K562 (cell line): ENCODE results near the gene ZNF761. TPM values are rescaled to one million over a fixed set of nuclear protein-coding genes. Genes with fewer than 3 reads are reported as not detected.

Source experiments
- ATAC-seq: fragments of 200-7000 bp; cut with Tn5 transposase; 3 replicates; pipeline ENCODE4 v1.9.1; 2020; ENCODE audit warnings: moderate library complexity
- BruUV-seq: library from RNA; stranded (reverse); fragments of 400-500 nt; replicated peaks from 2 replicates; lab custom pipeline; 2021; lab: Mats Ljungman, UMichigan
- CTCF ChIA-PET: fragments of 300-600 bp; formaldehyde crosslinking; extraction: SDS; loops from one replicate; lab custom pipeline; 2021; ENCODE audit warnings: low intra/inter-chr PET ratio; lab: Yijun Ruan, JAX
- POLR2A ChIA-PET: fragments of 300-600, 350-650 bp; sonication (Branson Sonifier 250); formaldehyde crosslinking; extraction: SDS; loops from one replicate; lab custom pipeline; 2021; ENCODE audit warnings: antibody characterized with exemption, inconsistent platforms; lab: Yijun Ruan, JAX
- DNase-seq, 4 experiments: peaks; one replicate each; pipeline versions ENCODE4 v3.0.0 to v3.0.0-alpha.2; 2011 to 2018; ENCODE audit warnings: low spot score in 3 of 4, mixed read lengths in 3 of 4; ENCODE audit errors: extremely low read depth in 1 of 4
- FAIRE-seq: peaks from 2 replicates; lab custom pipeline; 2011; peaks lifted over from hg19 to GRCh38; lab: Jason Lieb, UNC
- H2AFZ ChIP-seq: 2 replicates; pipeline ENCODE4 v1.6.0; 2011; ENCODE audit warnings: low read depth, low read length, control low read depth, inconsistent platforms
- H3K27ac ChIP-seq: fragments of 200-600 bp; 3 replicates; pipeline ENCODE4 v1.8.0; 2011; ENCODE audit warnings: low read depth, mild to moderate bottlenecking, control low read depth, inconsistent platforms, low read length, moderate library complexity, mixed read lengths; ENCODE audit errors: extremely low read depth
- H3K27me3 ChIP-seq, 2 experiments: fragments of 300-600 bp in 1 of 2; 2 replicates in 1 of 2; 3 replicates in 1 of 2; pipeline versions ENCODE4 v1.6.0 to v1.8.0; 2011; ENCODE audit warnings: inconsistent platforms in 2 of 2, low read length in 2 of 2, mild to moderate bottlenecking in 1 of 2, mixed read lengths in 1 of 2, moderate library complexity in 1 of 2; ENCODE audit not compliant: control insufficient read depth in 2 of 2, insufficient read depth in 2 of 2
- H3K36me3 ChIP-seq: fragments of 300-600 bp; 3 replicates; pipeline ENCODE4 v1.8.0; 2011; ENCODE audit warnings: mild to moderate bottlenecking, low read length, inconsistent platforms; ENCODE audit not compliant: control insufficient read depth, insufficient read depth
- H3K4me1 ChIP-seq, 2 experiments: fragments of 200-600 bp in 1 of 2; replicated peaks in 1 of 2; 2 replicates in 1 of 2; 3 replicates in 1 of 2; pipeline versions ENCODE4 v1.5.1 to v1.8.0; 2011; ENCODE audit warnings: inconsistent platforms in 2 of 2, low read length in 2 of 2, mild to moderate bottlenecking in 1 of 2, mixed read lengths in 1 of 2, moderate library complexity in 1 of 2; ENCODE audit not compliant: control insufficient read depth in 2 of 2, insufficient read depth in 2 of 2
- H3K4me2 ChIP-seq: 2 replicates; pipeline ENCODE4 v1.6.1; 2011; ENCODE audit warnings: low read length, control low read depth, inconsistent platforms, mixed read lengths; ENCODE audit not compliant: insufficient read depth
- H3K4me3 ChIP-seq: fragments of 200-600 bp; sonication (generic), shearing (Covaris generic); 2 replicates; pipeline ENCODE4 v1.5.1; 2016; ENCODE audit warnings: control low read depth, inconsistent platforms
- H3K79me2 ChIP-seq: fragments of 200-600 bp; 3 replicates; pipeline ENCODE4 v1.8.0; 2011; ENCODE audit warnings: low read length, inconsistent platforms; ENCODE audit not compliant: control insufficient read depth, insufficient read depth
- H3K9ac ChIP-seq, 2 experiments: 2 replicates each; pipeline versions ENCODE4 v1.6.0 to v1.6.1; 2011; ENCODE audit warnings: low read depth in 2 of 2, low read length in 2 of 2, control low read depth in 1 of 2, inconsistent platforms in 1 of 2, mild to moderate bottlenecking in 1 of 2, mixed read lengths in 1 of 2; ENCODE audit not compliant: insufficient read depth in 1 of 2
- H3K9me1 ChIP-seq: one replicate; pipeline ENCODE4 v1.6.0; 2011; ENCODE audit warnings: inconsistent platforms, mild to moderate bottlenecking, low read length, moderate library complexity; ENCODE audit not compliant: control insufficient read depth, insufficient read depth
- H3K9me3 ChIP-seq: replicated peaks from 2 replicates; pipeline ENCODE4 v1.5.1; 2011; ENCODE audit warnings: low read depth, low read length, inconsistent platforms; ENCODE audit not compliant: control insufficient read depth, insufficient read depth
- H4K20me1 ChIP-seq: replicated peaks from 2 replicates; pipeline ENCODE4 v1.6.1; 2011; ENCODE audit warnings: low read length, inconsistent platforms, mixed read lengths; ENCODE audit not compliant: control insufficient read depth, insufficient read depth
- GMEB1 ChIP-seq: fragments of 250-450 bp; sonication (Bioruptor Pico); IDR thresholded peaks from 2 replicates; pipeline ENCODE4 v1.4.0; 2020; ENCODE audit warnings: mild to moderate bottlenecking
- POLR2A ChIP-seq: fragments of 450-650 bp; conservative IDR thresholded peaks from 2 replicates; pipeline ENCODE4 v1.6.1; 2016
- POLR2G ChIP-seq: fragments of 200-400 bp; formaldehyde crosslinking; IDR thresholded peaks from 2 replicates; pipeline ENCODE4 v1.6.1; 2017; ENCODE audit warnings: low read depth, mild to moderate bottlenecking, antibody characterized with exemption, low read length, moderate library complexity
- SAFB2 ChIP-seq: fragments of 200-400 bp; formaldehyde crosslinking; IDR thresholded peaks from 2 replicates; pipeline ENCODE4 v1.6.1; 2018; ENCODE audit warnings: borderline replicate concordance, low read length, low read depth, moderate library complexity; ENCODE audit not compliant: severe bottlenecking
- ZFX ChIP-seq: sonication (generic); formaldehyde crosslinking; IDR thresholded peaks from 2 replicates; pipeline ENCODE4 v1.8.0; 2022; ENCODE audit warnings: mild to moderate bottlenecking, missing genetic modification reagents, moderate library complexity
- WGBS: fragments of 100-300 bp; shearing (Covaris generic); methylation state at CpG from one replicate; pipeline ENCODE4 v1.1.6; 2016; ENCODE audit warnings: low coverage, mixed read lengths; ENCODE audit not compliant: insufficient coverage; ENCODE audit errors: missing lambda C conversion rate; 5-methylcytosine and 5-hydroxymethylcytosine counted together
- in situ Hi-C: fragments of 300-500 bp; cut with MboI; formaldehyde crosslinking; loops from 4 replicates; pipeline ENCODE4 v1.15.0; 2018; ENCODE audit warnings: inconsistent platforms, mixed read lengths
- intact Hi-C: fragments of 100-400 bp; cut with micrococcal nuclease; formaldehyde crosslinking; loops from 2 replicates; pipeline ENCODE4 v1.14.2; 2022
- polyA plus RNA-seq, 8 experiments: library from polyadenylated mRNA; depleted of rRNA in 4 of 8; stranded (reverse) in 5 of 8; unstranded in 3 of 8; fragments of >200 nt; fragmentation: Nextera tagmentation in 2 of 8; fragmentation: Illumina TruSeq in 1 of 8; extraction: Ambion mirVana in 2 of 8; extraction: Trizol in 1 of 8; gene quantifications; 2 replicates each; pipeline versions ENCODE4 v1.2.1 to v1.2.3, GENCODE V29; 2011 to 2014; ENCODE audit warnings: inconsistent platforms in 1 of 8, missing spikeins in 1 of 8
- total RNA-seq, 7 experiments: library from RNA; depleted of rRNA in 6 of 7; stranded (reverse); fragments of >200 nt in 6 of 7; fragmentation: Illumina TruSeq in 2 of 7; extraction: Trizol in 2 of 7; gene quantifications; 2 replicates each; pipeline versions ENCODE4 v1.2.1 to v1.2.3, GENCODE V29; 2011 to 2021; ENCODE audit warnings: low replicate concordance in 1 of 7
- TF ChIP-seq, protein P1 (sequence below): fragments of 250-450 bp; sonication (Bioruptor Pico); IDR thresholded peaks from 2 replicates; pipeline ENCODE4 v1.8.0; 2021; ENCODE audit warnings: mild to moderate bottlenecking, moderate library complexity
- TF ChIP-seq, protein P2 (sequence below): fragments of 450-650 bp; IDR thresholded peaks from 2 replicates; pipeline ENCODE4 v1.6.1; 2016; ENCODE audit warnings: mild to moderate bottlenecking, moderate library complexity

Gene ZNF761
- total and polyA plus RNA-seq, 9 of the 15 experiments (the other 6 are each of a cell fraction or from before 2014, with no cell fraction given) = 10.3 to 30.2 (median 17.0) TPM

- ATAC-seq (peak; percentile 68), FAIRE-seq (no peak)
- in situ Hi-C loops = no loop called here
- TF ChIP-seq ZFX (CRISPR knock-in tag) (peak; percentile 75), SAFB2 (no peak), POLR2G (peak; percentile 51), POLR2A (0 out of 2 replicates have a peak, but pooled peaks have one; percentile 43), GMEB1 (CRISPR knock-in tag) (0 out of 2 replicates have a peak, but pooled peaks have one; percentile 5)
- TF ChIP-seq, protein P1, sequence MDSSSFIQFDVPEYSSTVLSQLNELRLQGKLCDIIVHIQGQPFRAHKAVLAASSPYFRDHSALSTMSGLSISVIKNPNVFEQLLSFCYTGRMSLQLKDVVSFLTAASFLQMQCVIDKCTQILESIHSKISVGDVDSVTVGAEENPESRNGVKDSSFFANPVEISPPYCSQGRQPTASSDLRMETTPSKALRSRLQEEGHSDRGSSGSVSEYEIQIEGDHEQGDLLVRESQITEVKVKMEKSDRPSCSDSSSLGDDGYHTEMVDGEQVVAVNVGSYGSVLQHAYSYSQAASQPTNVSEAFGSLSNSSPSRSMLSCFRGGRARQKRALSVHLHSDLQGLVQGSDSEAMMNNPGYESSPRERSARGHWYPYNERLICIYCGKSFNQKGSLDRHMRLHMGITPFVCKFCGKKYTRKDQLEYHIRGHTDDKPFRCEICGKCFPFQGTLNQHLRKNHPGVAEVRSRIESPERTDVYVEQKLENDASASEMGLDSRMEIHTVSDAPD = no peak
- TF ChIP-seq, protein P2, sequence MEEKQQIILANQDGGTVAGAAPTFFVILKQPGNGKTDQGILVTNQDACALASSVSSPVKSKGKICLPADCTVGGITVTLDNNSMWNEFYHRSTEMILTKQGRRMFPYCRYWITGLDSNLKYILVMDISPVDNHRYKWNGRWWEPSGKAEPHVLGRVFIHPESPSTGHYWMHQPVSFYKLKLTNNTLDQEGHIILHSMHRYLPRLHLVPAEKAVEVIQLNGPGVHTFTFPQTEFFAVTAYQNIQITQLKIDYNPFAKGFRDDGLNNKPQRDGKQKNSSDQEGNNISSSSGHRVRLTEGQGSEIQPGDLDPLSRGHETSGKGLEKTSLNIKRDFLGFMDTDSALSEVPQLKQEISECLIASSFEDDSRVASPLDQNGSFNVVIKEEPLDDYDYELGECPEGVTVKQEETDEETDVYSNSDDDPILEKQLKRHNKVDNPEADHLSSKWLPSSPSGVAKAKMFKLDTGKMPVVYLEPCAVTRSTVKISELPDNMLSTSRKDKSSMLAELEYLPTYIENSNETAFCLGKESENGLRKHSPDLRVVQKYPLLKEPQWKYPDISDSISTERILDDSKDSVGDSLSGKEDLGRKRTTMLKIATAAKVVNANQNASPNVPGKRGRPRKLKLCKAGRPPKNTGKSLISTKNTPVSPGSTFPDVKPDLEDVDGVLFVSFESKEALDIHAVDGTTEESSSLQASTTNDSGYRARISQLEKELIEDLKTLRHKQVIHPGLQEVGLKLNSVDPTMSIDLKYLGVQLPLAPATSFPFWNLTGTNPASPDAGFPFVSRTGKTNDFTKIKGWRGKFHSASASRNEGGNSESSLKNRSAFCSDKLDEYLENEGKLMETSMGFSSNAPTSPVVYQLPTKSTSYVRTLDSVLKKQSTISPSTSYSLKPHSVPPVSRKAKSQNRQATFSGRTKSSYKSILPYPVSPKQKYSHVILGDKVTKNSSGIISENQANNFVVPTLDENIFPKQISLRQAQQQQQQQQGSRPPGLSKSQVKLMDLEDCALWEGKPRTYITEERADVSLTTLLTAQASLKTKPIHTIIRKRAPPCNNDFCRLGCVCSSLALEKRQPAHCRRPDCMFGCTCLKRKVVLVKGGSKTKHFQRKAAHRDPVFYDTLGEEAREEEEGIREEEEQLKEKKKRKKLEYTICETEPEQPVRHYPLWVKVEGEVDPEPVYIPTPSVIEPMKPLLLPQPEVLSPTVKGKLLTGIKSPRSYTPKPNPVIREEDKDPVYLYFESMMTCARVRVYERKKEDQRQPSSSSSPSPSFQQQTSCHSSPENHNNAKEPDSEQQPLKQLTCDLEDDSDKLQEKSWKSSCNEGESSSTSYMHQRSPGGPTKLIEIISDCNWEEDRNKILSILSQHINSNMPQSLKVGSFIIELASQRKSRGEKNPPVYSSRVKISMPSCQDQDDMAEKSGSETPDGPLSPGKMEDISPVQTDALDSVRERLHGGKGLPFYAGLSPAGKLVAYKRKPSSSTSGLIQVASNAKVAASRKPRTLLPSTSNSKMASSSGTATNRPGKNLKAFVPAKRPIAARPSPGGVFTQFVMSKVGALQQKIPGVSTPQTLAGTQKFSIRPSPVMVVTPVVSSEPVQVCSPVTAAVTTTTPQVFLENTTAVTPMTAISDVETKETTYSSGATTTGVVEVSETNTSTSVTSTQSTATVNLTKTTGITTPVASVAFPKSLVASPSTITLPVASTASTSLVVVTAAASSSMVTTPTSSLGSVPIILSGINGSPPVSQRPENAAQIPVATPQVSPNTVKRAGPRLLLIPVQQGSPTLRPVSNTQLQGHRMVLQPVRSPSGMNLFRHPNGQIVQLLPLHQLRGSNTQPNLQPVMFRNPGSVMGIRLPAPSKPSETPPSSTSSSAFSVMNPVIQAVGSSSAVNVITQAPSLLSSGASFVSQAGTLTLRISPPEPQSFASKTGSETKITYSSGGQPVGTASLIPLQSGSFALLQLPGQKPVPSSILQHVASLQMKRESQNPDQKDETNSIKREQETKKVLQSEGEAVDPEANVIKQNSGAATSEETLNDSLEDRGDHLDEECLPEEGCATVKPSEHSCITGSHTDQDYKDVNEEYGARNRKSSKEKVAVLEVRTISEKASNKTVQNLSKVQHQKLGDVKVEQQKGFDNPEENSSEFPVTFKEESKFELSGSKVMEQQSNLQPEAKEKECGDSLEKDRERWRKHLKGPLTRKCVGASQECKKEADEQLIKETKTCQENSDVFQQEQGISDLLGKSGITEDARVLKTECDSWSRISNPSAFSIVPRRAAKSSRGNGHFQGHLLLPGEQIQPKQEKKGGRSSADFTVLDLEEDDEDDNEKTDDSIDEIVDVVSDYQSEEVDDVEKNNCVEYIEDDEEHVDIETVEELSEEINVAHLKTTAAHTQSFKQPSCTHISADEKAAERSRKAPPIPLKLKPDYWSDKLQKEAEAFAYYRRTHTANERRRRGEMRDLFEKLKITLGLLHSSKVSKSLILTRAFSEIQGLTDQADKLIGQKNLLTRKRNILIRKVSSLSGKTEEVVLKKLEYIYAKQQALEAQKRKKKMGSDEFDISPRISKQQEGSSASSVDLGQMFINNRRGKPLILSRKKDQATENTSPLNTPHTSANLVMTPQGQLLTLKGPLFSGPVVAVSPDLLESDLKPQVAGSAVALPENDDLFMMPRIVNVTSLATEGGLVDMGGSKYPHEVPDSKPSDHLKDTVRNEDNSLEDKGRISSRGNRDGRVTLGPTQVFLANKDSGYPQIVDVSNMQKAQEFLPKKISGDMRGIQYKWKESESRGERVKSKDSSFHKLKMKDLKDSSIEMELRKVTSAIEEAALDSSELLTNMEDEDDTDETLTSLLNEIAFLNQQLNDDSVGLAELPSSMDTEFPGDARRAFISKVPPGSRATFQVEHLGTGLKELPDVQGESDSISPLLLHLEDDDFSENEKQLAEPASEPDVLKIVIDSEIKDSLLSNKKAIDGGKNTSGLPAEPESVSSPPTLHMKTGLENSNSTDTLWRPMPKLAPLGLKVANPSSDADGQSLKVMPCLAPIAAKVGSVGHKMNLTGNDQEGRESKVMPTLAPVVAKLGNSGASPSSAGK = peak; percentile 40
Measured at GRCh38 chr19:53432088-53432661, 391 bp downstream of the ZNF761 start.

More at GRCh38 chr19:53432088-53432661, 391 bp downstream of the ZNF761 start:
- Histone ChIP-seq H3K36me3 (peaks cover 38% of the 10 kb centered on the region), H3K9ac (peak overlapping the region; percentile 97 to 99), H2AFZ (peak overlapping the region; percentile 89), H3K27me3 (no peaks in the 10 kb centered on the region), H4K20me1 (no peaks in the 10 kb centered on the region), H3K9me1 (no peaks in the 10 kb centered on the region), H3K4me3 (peak overlapping the region; percentile 93), H3K27ac (peak overlapping the region; percentile 84), H3K9me3 (no peaks in the 10 kb centered on the region), H3K4me2 (peak overlapping the region; percentile 89), H3K4me1 (peaks cover 0 to 10% of the 10 kb centered on the region in 2 experiments; a peak in 2 of 5 replicates), H3K79me2 (peaks cover 22% of the 10 kb centered on the region)
- CTCF ChIA-PET = no interaction called here
- under 1% methylated on average over 30 of the region's 30 CpGs for WGBS
- intact Hi-C loops = no loop called here
- DNase-seq = peak; percentile 21 to 40 (median 30)
- POLR2A ChIA-PET = interaction anchor here (0.7 kb wide), 1 partner anchor 1634 kb away, joined by 4 read pairs; no protein-coding TSS in a partner anchor
- BruUV-seq = no TSS peak
